GM12878 (cell line): ENCODE measurements around the gene OPCML. TPM values are rescaled to one million over a fixed set of nuclear protein-coding genes. Genes with fewer than 3 reads are reported as not detected.

Experiments used
- ATAC-seq: fragments of 200-7000 bp; cut with Tn5 transposase; 3 replicates; pipeline ENCODE4 v1.9.1; 2020; ENCODE audit warnings: mild to moderate bottlenecking, moderate library complexity
- BruUV-seq: library from RNA; stranded (reverse); fragments of 400-500 nt; replicated peaks from 2 replicates; lab custom pipeline; 2021; lab: Mats Ljungman, UMichigan
- CTCF ChIA-PET: fragments of 300-600 bp; sonication (Branson Sonifier 250); formaldehyde crosslinking; extraction: SDS; loops from one replicate; lab custom pipeline; 2021; ENCODE audit warnings: inconsistent platforms; lab: Yijun Ruan, JAX
- POLR2A ChIA-PET: fragments of 350-600 bp; formaldehyde crosslinking; extraction: SDS; loops from one replicate; lab custom pipeline; 2021; ENCODE audit warnings: inconsistent platforms; lab: Charles Lee
- RAD21 ChIA-PET: fragments of 300-600 bp; sonication (Branson Sonifier 250); formaldehyde crosslinking; loops from one replicate; lab custom pipeline; 2023; ENCODE audit warnings: antibody characterized with exemption; ENCODE audit not compliant: unreplicated experiment; lab: Charles Lee
- SMC1A ChIA-PET: fragments of 300-600 bp; sonication (Branson Sonifier 250); formaldehyde crosslinking; loops from one replicate; lab custom pipeline; 2023; ENCODE audit not compliant: unreplicated experiment, uncharacterized antibody; lab: Charles Lee
- DNase-seq: peaks from one replicate; pipeline ENCODE4 v3.0.0-alpha.2; 2011; ENCODE audit warnings: low read depth, low spot score
- FAIRE-seq: peaks from 3 replicates; lab custom pipeline; 2011; peaks lifted over from hg19 to GRCh38; lab: Jason Lieb, UNC
- H2AFZ ChIP-seq: 2 replicates; pipeline ENCODE4 v1.6.0; 2011; ENCODE audit warnings: low read depth, low read length, control low read depth; ENCODE audit not compliant: control insufficient read depth
- H3K27ac ChIP-seq: 2 replicates; pipeline ENCODE4 v1.5.1; 2011; ENCODE audit warnings: control low read depth; ENCODE audit not compliant: control insufficient read depth, insufficient read depth
- H3K27me3 ChIP-seq, 2 experiments: replicated peaks in 1 of 2; 2 replicates each; pipeline versions ENCODE4 v1.6.0 to v1.6.1; 2011; ENCODE audit warnings: low read length in 1 of 2; ENCODE audit not compliant: control insufficient read depth in 2 of 2, insufficient read depth in 2 of 2
- H3K36me3 ChIP-seq, 2 experiments: 2 replicates each; pipeline ENCODE4 v1.5.1; 2011; ENCODE audit warnings: low read length in 1 of 2; ENCODE audit not compliant: control insufficient read depth in 2 of 2, insufficient read depth in 2 of 2
- H3K4me1 ChIP-seq: 2 replicates; pipeline ENCODE4 v1.6.1; 2011; ENCODE audit warnings: mild to moderate bottlenecking, low read length, moderate library complexity, mixed read lengths; ENCODE audit not compliant: control insufficient read depth, insufficient read depth
- H3K4me2 ChIP-seq: 2 replicates; pipeline ENCODE4 v1.6.0; 2011; ENCODE audit warnings: control low read depth; ENCODE audit not compliant: control insufficient read depth, insufficient read depth
- H3K4me3 ChIP-seq: fragments of 200-600 bp; sonication (generic); 2 replicates; pipeline ENCODE4 v1.5.1; 2016
- H3K79me2 ChIP-seq: 2 replicates; pipeline ENCODE4 v1.6.0; 2011; ENCODE audit warnings: low read length; ENCODE audit not compliant: control insufficient read depth, insufficient read depth
- H3K9ac ChIP-seq: 2 replicates; pipeline ENCODE4 v1.8.0; 2011; ENCODE audit warnings: low read length, control low read depth, mixed read lengths; ENCODE audit not compliant: control insufficient read depth, insufficient read depth
- H3K9me3 ChIP-seq: replicated peaks from 3 replicates; pipeline ENCODE4 v1.5.1; 2011; ENCODE audit warnings: mild to moderate bottlenecking, low read length; ENCODE audit not compliant: control insufficient read depth, insufficient read depth
- H4K20me1 ChIP-seq: 2 replicates; pipeline ENCODE4 v1.6.0; 2011; ENCODE audit not compliant: control insufficient read depth, insufficient read depth
- CREM ChIP-seq: IDR thresholded peaks from 2 replicates; pipeline ENCODE4 v1.6.1; 2014; ENCODE audit warnings: antibody characterized with exemption, low read depth
- CTCF ChIP-seq, 3 experiments: IDR thresholded peaks in 2 of 3; conservative IDR thresholded peaks in 1 of 3; 2 replicates each; pipeline ENCODE4 v1.5.1; 2011; ENCODE audit warnings: low read depth in 3 of 3, low read length in 3 of 3, mild to moderate bottlenecking in 3 of 3, control low read depth in 2 of 3, moderate library complexity in 2 of 3, inconsistent platforms in 1 of 3, mixed read lengths in 1 of 3; ENCODE audit not compliant: control insufficient read depth in 2 of 3, insufficient read depth in 1 of 3; ENCODE audit errors: extremely low read depth in 1 of 3
- EGR1 ChIP-seq, 2 experiments: IDR thresholded peaks; 1 replicate in 1 of 2; 2 replicates in 1 of 2; pipeline ENCODE4 v1.6.1; 2011 to 2012; ENCODE audit warnings: low read depth in 2 of 2, low read length in 2 of 2, borderline replicate concordance in 1 of 2, mild to moderate bottlenecking in 1 of 2, moderate library complexity in 1 of 2
- HDGF ChIP-seq: fragments of 450-650 bp; IDR thresholded peaks from 2 replicates; pipeline ENCODE4 v1.6.1; 2016; ENCODE audit warnings: antibody characterized with exemption
- MTA2 ChIP-seq: fragments of 450-650 bp; IDR thresholded peaks from 2 replicates; pipeline ENCODE4 v1.6.1; 2016; ENCODE audit warnings: low read depth, mild to moderate bottlenecking, moderate library complexity
- NKRF ChIP-seq: fragments of 450-650 bp; conservative IDR thresholded peaks from 2 replicates; pipeline ENCODE4 v1.6.1; 2017; ENCODE audit warnings: mild to moderate bottlenecking, moderate library complexity
- PAX8 ChIP-seq: fragments of 450-650 bp; IDR thresholded peaks from 2 replicates; pipeline ENCODE4 v1.6.1; 2017; ENCODE audit warnings: mild to moderate bottlenecking, moderate library complexity
- SIX5 ChIP-seq: IDR thresholded peaks from 2 replicates; pipeline ENCODE4 v1.6.1; 2011; ENCODE audit warnings: mild to moderate bottlenecking, low read depth, low read length, moderate library complexity; ENCODE audit not compliant: severe bottlenecking
- SREBF2 ChIP-seq: IDR thresholded peaks from 2 replicates; pipeline ENCODE4 v1.6.1; 2012; ENCODE audit warnings: mild to moderate bottlenecking, low read length
- STAT3 ChIP-seq: IDR thresholded peaks from 2 replicates; pipeline ENCODE4 v1.6.1; 2011; ENCODE audit warnings: low read depth, low read length, improper control_type of control experiment
- ZNF687 ChIP-seq: fragments of 450-650 bp; IDR thresholded peaks from 2 replicates; pipeline ENCODE4 v1.6.1; 2017; ENCODE audit warnings: mild to moderate bottlenecking, moderate library complexity
- in situ Hi-C: fragments of 300-500 bp; cut with MboI; formaldehyde crosslinking; loops from 9 replicates; pipeline ENCODE4 v1.14.3; 2018; ENCODE audit warnings: mixed read lengths
- intact Hi-C: fragments of 100-400 bp; cut with micrococcal nuclease; formaldehyde crosslinking; loops from one replicate; pipeline ENCODE4 v1.14.2; 2022; ENCODE audit not compliant: unreplicated experiment
- polyA plus RNA-seq, 11 experiments: library from polyadenylated mRNA; depleted of rRNA in 4 of 11; unstranded in 6 of 11; stranded (reverse) in 5 of 11; fragments of >200 nt; fragmentation: Nextera tagmentation in 4 of 11; fragmentation: Illumina TruSeq in 1 of 11; extraction: Ambion mirVana in 4 of 11; extraction: Trizol in 1 of 11; gene quantifications; 1 replicate in 1 of 11; 2 replicates in 10 of 11; pipeline versions ENCODE4 v1.2.1 to v1.2.3, GENCODE V29; 2011 to 2016; ENCODE audit warnings: inconsistent platforms in 2 of 11, missing spikeins in 2 of 11, low read depth in 1 of 11
- total RNA-seq, 4 experiments: library from RNA; depleted of rRNA in 3 of 4; stranded (reverse); fragments of >200 nt in 3 of 4; fragmentation: Illumina TruSeq in 1 of 4; extraction: Trizol in 1 of 4; gene quantifications; 2 replicates each; pipeline versions ENCODE4 v1.2.1 to v1.2.3, GENCODE V29; 2013 to 2021
- TF ChIP-seq, protein P1 (sequence below): fragments of 450-650 bp; IDR thresholded peaks from 2 replicates; pipeline ENCODE4 v1.6.1; 2016; ENCODE audit warnings: mild to moderate bottlenecking, moderate library complexity, borderline replicate concordance

OPCML gene
- total and polyA plus RNA-seq, 10 of the 15 experiments (the other 5 are each of a cell fraction or from before 2014, with no cell fraction given), result 0.84 TPM; not detected in 9

DNA sequence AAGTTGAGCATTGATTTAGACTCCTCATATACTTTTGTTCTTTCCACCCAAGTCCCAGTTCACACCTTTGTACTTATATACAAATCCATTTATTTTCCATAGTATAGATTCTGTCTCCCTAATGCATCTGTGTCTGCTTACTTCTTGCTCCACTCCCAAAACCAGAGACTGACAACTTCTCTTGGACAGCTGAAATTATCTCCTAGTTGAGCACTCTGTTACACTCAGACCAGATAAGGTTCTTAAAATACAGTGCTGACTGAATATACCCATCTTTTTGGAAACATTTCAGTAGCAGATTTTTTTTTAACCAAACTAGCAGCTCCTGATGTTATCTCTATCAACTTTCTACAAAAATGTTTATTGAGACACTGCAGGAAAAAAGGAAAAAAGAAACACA is 106.3 kb downstream of the OPCML start:
- Histone ChIP-seq H3K4me2 (no peak overlapping the region), H3K9me3 (no peaks in the 10 kb centered on the region), H4K20me1 (no peaks in the 10 kb centered on the region), H3K27me3 (no peaks in the 10 kb centered on the region), H3K4me1 (no peaks in the 10 kb centered on the region), H3K36me3 (no peaks in the 10 kb centered on the region), H3K4me3 (no peak overlapping the region), H3K79me2 (no peaks in the 10 kb centered on the region), H2AFZ (no peak overlapping the region), H3K27ac (no peak overlapping the region), H3K9ac (no peak overlapping the region)
- ATAC-seq (no peak), DNase-seq (no peak), FAIRE-seq (no peak)
- intact Hi-C loops, result no loop called here
- ChIA-PET SMC1A (no interaction called here), POLR2A (no interaction called here), RAD21 (no interaction called here), CTCF (no interaction called here)
- BruUV-seq, result no TSS peak
- no peak for TF ChIP-seq EGR1 (IDR thresholded peaks at IDR 0.05; ENCODE audit: borderline replicate concordance in 1 of 2, low read depth in 2 of 2, low read length in 2 of 2)
- TF ChIP-seq, protein P1, sequence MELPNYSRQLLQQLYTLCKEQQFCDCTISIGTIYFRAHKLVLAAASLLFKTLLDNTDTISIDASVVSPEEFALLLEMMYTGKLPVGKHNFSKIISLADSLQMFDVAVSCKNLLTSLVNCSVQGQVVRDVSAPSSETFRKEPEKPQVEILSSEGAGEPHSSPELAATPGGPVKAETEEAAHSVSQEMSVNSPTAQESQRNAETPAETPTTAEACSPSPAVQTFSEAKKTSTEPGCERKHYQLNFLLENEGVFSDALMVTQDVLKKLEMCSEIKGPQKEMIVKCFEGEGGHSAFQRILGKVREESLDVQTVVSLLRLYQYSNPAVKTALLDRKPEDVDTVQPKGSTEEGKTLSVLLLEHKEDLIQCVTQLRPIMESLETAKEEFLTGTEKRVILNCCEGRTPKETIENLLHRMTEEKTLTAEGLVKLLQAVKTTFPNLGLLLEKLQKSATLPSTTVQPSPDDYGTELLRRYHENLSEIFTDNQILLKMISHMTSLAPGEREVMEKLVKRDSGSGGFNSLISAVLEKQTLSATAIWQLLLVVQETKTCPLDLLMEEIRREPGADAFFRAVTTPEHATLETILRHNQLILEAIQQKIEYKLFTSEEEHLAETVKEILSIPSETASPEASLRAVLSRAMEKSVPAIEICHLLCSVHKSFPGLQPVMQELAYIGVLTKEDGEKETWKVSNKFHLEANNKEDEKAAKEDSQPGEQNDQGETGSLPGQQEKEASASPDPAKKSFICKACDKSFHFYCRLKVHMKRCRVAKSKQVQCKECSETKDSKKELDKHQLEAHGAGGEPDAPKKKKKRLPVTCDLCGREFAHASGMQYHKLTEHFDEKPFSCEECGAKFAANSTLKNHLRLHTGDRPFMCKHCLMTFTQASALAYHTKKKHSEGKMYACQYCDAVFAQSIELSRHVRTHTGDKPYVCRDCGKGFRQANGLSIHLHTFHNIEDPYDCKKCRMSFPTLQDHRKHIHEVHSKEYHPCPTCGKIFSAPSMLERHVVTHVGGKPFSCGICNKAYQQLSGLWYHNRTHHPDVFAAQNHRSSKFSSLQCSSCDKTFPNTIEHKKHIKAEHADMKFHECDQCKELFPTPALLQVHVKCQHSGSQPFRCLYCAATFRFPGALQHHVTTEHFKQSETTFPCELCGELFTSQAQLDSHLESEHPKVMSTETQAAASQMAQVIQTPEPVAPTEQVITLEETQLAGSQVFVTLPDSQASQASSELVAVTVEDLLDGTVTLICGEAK, result no peak
- TF ChIP-seq CTCF (IDR thresholded peaks at IDR 0.05 in 2 of 3, conservative IDR thresholded peaks at IDR 0.05 in 1 of 3; ENCODE audit: control insufficient read depth in 2 of 3, extremely low read depth in 1 of 3, insufficient read depth in 1 of 3, low read depth in 3 of 3, low read length in 3 of 3), result no peak
- TF ChIP-seq CREM, result no peak
- no peak for TF ChIP-seq SIX5
- no peak for TF ChIP-seq HDGF
- no peak for TF ChIP-seq PAX8
- no peak for TF ChIP-seq NKRF
- TF ChIP-seq MTA2, result no peak
- TF ChIP-seq STAT3, result no peak
- TF ChIP-seq ZNF687, result no peak
- TF ChIP-seq SREBF2, result no peak
- in situ Hi-C loops, result no loop called here
